OCI-LY1 (cell line): ENCODE results near the gene PRR11.

Experiments
- H2AFZ ChIP-seq: fragments of 200-600 bp; sonication (generic), shearing (Covaris generic); 2 replicates; pipeline ENCODE4 v1.6.0; 2014; ENCODE audit warnings: antibody characterized with exemption, mild to moderate bottlenecking, low read length
- H3F3A ChIP-seq: fragments of 200-600 bp; sonication (generic), shearing (Covaris generic); 2 replicates; pipeline ENCODE4 v1.6.0; 2014; ENCODE audit warnings: mild to moderate bottlenecking, antibody characterized with exemption, low read length, moderate library complexity; ENCODE audit not compliant: insufficient read depth
- H3K27ac ChIP-seq: fragments of 200-600 bp; sonication (generic); 2 replicates; pipeline ENCODE4 v1.5.1; 2014; ENCODE audit warnings: low read length, mixed run types, mild to moderate bottlenecking, low read depth; ENCODE audit not compliant: poor library complexity, severe bottlenecking
- H3K27me3 ChIP-seq: fragments of 200-600 bp; sonication (generic); 2 replicates; pipeline ENCODE4 v1.6.0; 2014; ENCODE audit warnings: antibody characterized with exemption, mild to moderate bottlenecking, low read length, moderate library complexity; ENCODE audit not compliant: insufficient read depth
- H3K36me3 ChIP-seq: fragments of 200-600 bp; sonication (generic); 2 replicates; pipeline ENCODE4 v1.6.1; 2014; ENCODE audit warnings: mild to moderate bottlenecking, antibody characterized with exemption, low read length, moderate library complexity, mixed read lengths; ENCODE audit not compliant: insufficient read depth
- H3K4me1 ChIP-seq: fragments of 200-600 bp; sonication (generic); 2 replicates; pipeline ENCODE4 v1.5.1; 2014; ENCODE audit warnings: mild to moderate bottlenecking, low read length, moderate library complexity; ENCODE audit not compliant: insufficient read depth, severe bottlenecking
- H3K4me2 ChIP-seq: fragments of 200-600 bp; sonication (generic), shearing (Covaris generic); 2 replicates; pipeline ENCODE4 v1.6.1; 2014; ENCODE audit warnings: low read length
- H3K4me3 ChIP-seq: fragments of 200-600 bp; sonication (generic); 2 replicates; pipeline ENCODE4 v1.5.1; 2014; ENCODE audit warnings: low read length, low read depth, mild to moderate bottlenecking, mixed read lengths; ENCODE audit not compliant: poor library complexity, severe bottlenecking
- H3K79me2 ChIP-seq: fragments of 200-600 bp; shearing (Covaris generic); 2 replicates; pipeline ENCODE4 v1.6.1; 2016; ENCODE audit warnings: mixed run types, low read length, mixed read lengths; ENCODE audit not compliant: insufficient read depth
- H3K9ac ChIP-seq: fragments of 200-600 bp; sonication (generic), shearing (Covaris generic); 2 replicates; pipeline ENCODE4 v1.6.1; 2014; ENCODE audit warnings: mild to moderate bottlenecking, low read length, mixed read lengths
- H3K9me2 ChIP-seq: fragments of 200-600 bp; sonication (generic), shearing (Covaris generic); 2 replicates; pipeline ENCODE4 v1.6.1; 2014; ENCODE audit warnings: low read depth, mild to moderate bottlenecking, low read length, mixed read lengths
- H3K9me3 ChIP-seq: fragments of 200-600 bp; shearing (Covaris generic); 2 replicates; pipeline ENCODE4 v1.6.1; 2014; ENCODE audit warnings: low read length, mixed read lengths
- H4K20me1 ChIP-seq: fragments of 200-600 bp; sonication (generic), shearing (Covaris generic); 2 replicates; pipeline ENCODE4 v1.6.0; 2016; ENCODE audit warnings: mild to moderate bottlenecking, low read length; ENCODE audit not compliant: insufficient read depth
- CTCF ChIP-seq: fragments of 200-600 bp; sonication (generic), shearing (Covaris generic); IDR thresholded peaks from 2 replicates; pipeline ENCODE4 v1.5.1; 2017; ENCODE audit warnings: mild to moderate bottlenecking, antibody characterized with exemption, low read length, moderate library complexity, mixed read lengths
- EZH2 ChIP-seq: fragments of 200-600 bp; sonication (generic), shearing (Covaris generic); IDR thresholded peaks from 2 replicates; pipeline ENCODE4 v1.8.0; 2017; ENCODE audit warnings: borderline replicate concordance, mixed run types, mild to moderate bottlenecking, antibody characterized with exemption, low read length, moderate library complexity, mixed read lengths

PRR11 gene

GRCh38 chr17:59219992-59220327 is 64.4 kb downstream of the PRR11 start:
- H3K27ac ChIP-seq = no peak overlapping the region

GRCh38 chr17:59220328-59221158 is 65.0 kb downstream of the PRR11 start, which contains the start of gene GDPD1:
GDPD1 (plus strand) TSS chr17:59220511; CDS start chr17:59220610, 99 bp downstream.
- Histone ChIP-seq H2AFZ (peak within 1 kb of the TSS; percentile 99), H3K4me2 (peak within 1 kb of the TSS; percentile 96), H3K4me3 (peak within 1 kb of the TSS; percentile 76), H3K9ac (peak within 1 kb of the TSS; percentile 76), H4K20me1 (no peaks in the 10 kb centered on the region), H3K9me2 (no peaks in the 10 kb centered on the region), H3K4me1 (peaks cover 11% of the 10 kb centered on the region), H3K9me3 (no peaks in the 10 kb centered on the region), H3K27me3 (no peaks in the 10 kb centered on the region), H3K27ac (no peak within 1 kb of the TSS), H3K79me2 (no peaks in the 10 kb centered on the region), H3K36me3 (no peaks in the 10 kb centered on the region), H3F3A (no peaks in the 10 kb centered on the region)
- TF ChIP-seq CTCF (peak; percentile 74), EZH2 (no peak)

More at GRCh38 chr17:59219992-59220327, 64.4 kb downstream of the PRR11 start:
- H3K9ac ChIP-seq = peak overlapping the region; percentile 56; the same call in 1 of the 2 replicates
- no peaks in the 10 kb centered on the region for H3F3A ChIP-seq
- no peaks in the 10 kb centered on the region for H3K27me3 ChIP-seq
- no peaks in the 10 kb centered on the region for H3K9me3 ChIP-seq
- H3K36me3 ChIP-seq = peaks cover 1% of the 10 kb centered on the region
- no peaks in the 10 kb centered on the region for H3K9me2 ChIP-seq
- peak overlapping the region; percentile 96 for H3K4me2 ChIP-seq
- H4K20me1 ChIP-seq = no peaks in the 10 kb centered on the region
- H2AFZ ChIP-seq = peak overlapping the region; percentile 99
- TF ChIP-seq EZH2 (no peak), CTCF (no peak)
- peaks cover 11% of the 10 kb centered on the region for H3K4me1 ChIP-seq
- peak overlapping the region; percentile 76 for H3K4me3 ChIP-seq
- H3K79me2 ChIP-seq = no peaks in the 10 kb centered on the region

GRCh38 chr17:59221159-59221847 is 65.8 kb downstream of the PRR11 start:
- Histone ChIP-seq H3K4me3 (peak overlapping the region; percentile 76), H3K4me1 (peaks cover 11% of the 10 kb centered on the region), H3K9ac (peak overlapping the region; percentile 76), H3K79me2 (no peaks in the 10 kb centered on the region), H3F3A (no peaks in the 10 kb centered on the region), H3K9me2 (no peaks in the 10 kb centered on the region), H3K9me3 (no peaks in the 10 kb centered on the region), H2AFZ (no peak overlapping the region), H4K20me1 (no peaks in the 10 kb centered on the region), H3K4me2 (peak overlapping the region; percentile 96), H3K27ac (no peak overlapping the region), H3K36me3 (no peaks in the 10 kb centered on the region), H3K27me3 (no peaks in the 10 kb centered on the region)
- no peak for TF ChIP-seq CTCF
- TF ChIP-seq EZH2 = no peak
